Pons (tissue), 1 donor: ENCODE data around the gene NOTUM.

ENCODE experiments used
- DNase-seq: peaks from one replicate; pipeline ENCODE4 v3.0.0-alpha.2; 2016; ENCODE audit warnings: low spot score

NOTUM gene

GRCh38 chr17:81909966-81910839 lies 50.8 kb downstream of the NOTUM start:
- no peak for DNase-seq

DNA sequence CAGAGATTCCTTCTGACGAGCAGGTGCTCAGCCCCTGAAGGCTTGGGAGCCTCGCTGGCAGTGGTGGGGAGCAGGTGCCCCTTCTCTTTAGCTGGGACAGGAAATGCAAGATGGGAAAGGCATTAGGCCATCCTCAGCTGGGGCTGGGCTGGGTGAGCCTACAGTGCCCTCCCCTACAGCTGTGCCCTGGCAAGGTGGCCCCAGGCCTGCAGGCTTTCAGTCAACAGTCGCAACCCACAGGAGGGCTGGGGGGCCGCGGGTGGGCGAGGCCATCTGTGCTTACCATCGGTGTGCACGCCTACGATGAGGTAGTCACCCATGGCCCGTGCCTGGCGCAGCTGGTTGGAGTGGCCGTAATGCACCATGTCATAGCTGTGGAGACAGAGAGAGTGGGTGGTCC lies 51.8 kb downstream of the NOTUM start:
- no peak for DNase-seq

GRCh38 chr17:81908793-81909192 lies 52.2 kb downstream of the NOTUM start:
- DNase-seq = no peak

DNA sequence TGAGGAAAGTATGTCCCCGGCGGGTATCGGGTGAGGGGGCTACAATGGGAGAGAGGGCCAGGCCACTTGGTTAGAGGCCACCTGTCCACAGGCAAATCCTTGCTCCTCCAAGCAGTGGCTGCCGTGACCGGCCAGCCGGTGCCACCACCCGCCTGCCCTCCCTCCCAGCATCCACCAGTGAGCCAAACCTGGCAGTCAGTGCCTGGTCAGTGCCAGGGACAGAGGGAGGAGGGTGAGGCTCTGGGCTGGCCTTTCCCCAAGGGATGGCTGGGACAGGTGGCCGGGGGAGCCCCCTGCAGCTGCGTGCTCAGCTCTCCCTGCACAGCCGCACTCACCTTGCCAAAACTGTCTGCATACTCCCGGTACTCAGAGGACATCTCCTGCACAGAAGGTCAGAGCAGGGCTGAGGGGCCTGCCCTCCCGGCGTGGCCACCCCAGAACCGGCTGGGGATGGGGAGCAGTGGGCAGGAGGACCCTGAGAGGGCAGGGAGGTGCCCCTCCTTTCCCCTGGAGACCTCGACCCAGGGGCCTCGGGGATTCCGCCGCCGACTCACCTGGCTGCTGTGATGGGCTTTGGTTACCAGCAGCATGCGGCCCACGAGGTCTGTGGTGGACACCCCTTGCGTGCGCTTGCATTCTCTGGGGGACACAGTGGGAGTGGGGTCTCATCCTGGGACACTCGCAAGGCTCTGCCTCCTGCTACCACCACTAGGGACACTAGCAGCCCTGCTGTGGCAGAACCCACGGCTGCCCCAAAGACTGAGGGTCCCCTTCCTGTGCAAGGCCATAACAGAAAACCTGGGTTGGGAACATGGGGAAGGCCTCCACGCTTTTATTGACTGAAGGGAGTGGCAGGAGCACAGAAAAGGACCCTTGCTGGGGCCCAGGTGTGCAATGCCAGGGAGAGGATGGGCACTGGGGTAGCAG lies 53.5 kb downstream of the NOTUM start:
- no peak for DNase-seq

- no peak for DNase-seq
Measured at GRCh38 chr17:81906476-81907218, 54.3 kb downstream of the NOTUM start.

GRCh38 chr17:81905993-81906392 lies 55.0 kb downstream of the NOTUM start:
- no peak for DNase-seq

GRCh38 chr17:81905424-81905875 lies 55.5 kb downstream of the NOTUM start:
- no peak for DNase-seq

- no peak for DNase-seq
Measured at GRCh38 chr17:81904600-81905423, 56.2 kb downstream of the NOTUM start.

DNA sequence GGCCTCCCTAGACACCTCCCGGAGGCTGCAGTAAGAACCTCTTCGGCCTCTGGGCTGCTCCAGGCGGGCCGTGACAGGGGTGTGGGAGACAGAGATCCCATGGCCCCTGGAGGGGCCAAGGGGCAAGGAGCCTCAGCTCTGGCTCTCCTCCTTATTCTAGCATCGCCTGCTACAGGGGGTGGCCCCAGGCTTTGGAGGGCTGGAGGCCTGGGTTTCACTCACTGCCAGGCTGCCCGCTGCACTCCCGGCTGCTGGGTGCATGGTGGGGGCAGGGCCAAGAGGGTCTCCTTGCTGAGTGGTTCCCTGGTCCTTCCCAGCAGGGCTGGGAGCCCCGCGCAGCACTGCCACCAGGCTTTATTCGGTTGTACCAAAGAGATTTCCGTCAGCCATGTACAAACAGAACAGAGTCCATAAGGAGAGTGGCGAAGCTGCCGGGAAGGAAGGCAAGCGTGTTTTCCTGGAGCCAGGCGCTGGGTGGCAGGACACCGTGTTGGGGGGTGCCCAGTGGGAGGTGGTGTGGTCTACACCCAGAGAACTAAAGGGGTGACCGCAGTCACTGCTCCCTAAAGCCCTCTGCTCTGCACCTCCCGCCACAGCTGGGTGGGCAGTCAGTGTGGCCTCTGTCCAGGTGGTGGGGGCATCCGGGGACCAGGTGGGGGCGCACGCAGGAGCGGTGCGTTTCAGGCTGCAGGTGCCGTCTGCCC lies 56.9 kb downstream of the NOTUM start:
- no peak for DNase-seq

DNA sequence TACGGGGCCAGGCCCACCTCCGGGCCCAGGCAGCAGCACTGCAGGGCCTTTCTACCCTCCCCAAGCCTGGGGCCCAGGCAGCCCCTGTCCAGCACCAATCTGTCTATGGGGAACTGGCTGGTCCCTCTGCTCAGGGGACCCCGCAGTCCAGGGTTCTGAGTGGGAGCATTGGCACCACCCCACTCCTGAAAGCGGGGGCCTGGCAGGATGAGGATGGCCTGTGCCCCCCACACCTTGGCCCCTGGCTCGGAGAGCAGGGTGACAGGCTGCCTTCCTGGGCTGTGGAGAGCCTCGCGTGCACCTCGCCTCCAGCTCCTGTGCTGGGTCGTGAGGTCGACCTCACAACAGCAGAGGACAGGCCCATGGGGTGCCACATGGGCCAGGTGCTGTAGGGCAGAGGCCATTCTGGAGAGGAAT lies 57.6 kb downstream of the NOTUM start:
- no peak for DNase-seq

- DNase-seq = no peak
Measured at GRCh38 chr17:81902653-81903414, 58.2 kb downstream of the NOTUM start.
